ENCODE data around the gene TSHB. TPM values are rescaled to one million over a fixed set of nuclear protein-coding genes. Genes with fewer than 3 reads are reported as not detected.

TSHB gene
- not detected in 2 replicates for total RNA-seq

DNA sequence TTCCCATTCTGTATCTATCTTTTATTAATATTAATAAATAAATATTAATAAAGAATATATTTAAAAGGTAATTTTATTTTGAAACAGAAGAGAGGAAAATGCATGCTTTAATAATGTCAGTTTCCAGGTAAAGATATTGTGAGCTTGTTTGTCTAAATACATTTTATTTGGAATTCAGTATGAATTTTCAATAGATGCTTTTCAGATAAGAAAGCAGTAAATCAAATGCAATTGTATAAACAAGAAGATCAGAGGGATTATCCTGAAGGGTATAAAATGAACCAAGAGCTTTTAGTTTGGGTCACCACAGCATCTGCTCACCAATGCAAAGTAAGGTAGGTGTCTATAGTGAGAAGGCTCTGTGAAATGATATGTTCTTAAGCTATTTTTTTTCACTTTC lies at the start of gene TSHB:
TSHB (plus strand) TSS at position 301 of the 400 bp plus-strand sequence. CDS start 3,537 bp downstream, outside the sequence.

Other genes with a start within 250 kb of the TSHB start
- 22.8 and 37.7 TPM in 2 replicates for gene SIKE1, start 249.1 kb upstream of the TSHB start, total RNA-seq
- not detected in 2 replicates for gene SYCP1, start 175.0 kb upstream of the TSHB start, total RNA-seq
- gene TSPAN2, start 59.7 kb downstream of the TSHB start, total RNA-seq: under 0.01 TPM in 2 replicates